Mucosa of stomach (tissue), 1 donor: ENCODE measurements around the gene FAN1.

Experiments used
- H3K27me3 ChIP-seq: one replicate; pipeline ENCODE4 v1.7.0; 2013; ENCODE audit warnings: mild to moderate bottlenecking, low read length; ENCODE audit not compliant: control insufficient read depth, insufficient read depth
- H3K36me3 ChIP-seq: one replicate; pipeline ENCODE4 v1.7.0; 2013; ENCODE audit warnings: low read length; ENCODE audit not compliant: control insufficient read depth, insufficient read depth
- H3K4me1 ChIP-seq: one replicate; pipeline ENCODE4 v1.7.0; 2013; ENCODE audit warnings: mild to moderate bottlenecking, low read length; ENCODE audit not compliant: control insufficient read depth, insufficient read depth
- H3K4me3 ChIP-seq: one replicate; pipeline ENCODE4 v1.7.0; 2013; ENCODE audit warnings: low read length
- H3K9ac ChIP-seq: one replicate; pipeline ENCODE4 v1.7.0; 2013; ENCODE audit warnings: mild to moderate bottlenecking, low read length, moderate library complexity
- H3K9me3 ChIP-seq: one replicate; pipeline ENCODE4 v1.7.0; 2013; ENCODE audit warnings: mild to moderate bottlenecking, low read length, moderate library complexity; ENCODE audit not compliant: control insufficient read depth
- donor health status: Pancreatic carcinoma.

FAN1 gene

DNA sequence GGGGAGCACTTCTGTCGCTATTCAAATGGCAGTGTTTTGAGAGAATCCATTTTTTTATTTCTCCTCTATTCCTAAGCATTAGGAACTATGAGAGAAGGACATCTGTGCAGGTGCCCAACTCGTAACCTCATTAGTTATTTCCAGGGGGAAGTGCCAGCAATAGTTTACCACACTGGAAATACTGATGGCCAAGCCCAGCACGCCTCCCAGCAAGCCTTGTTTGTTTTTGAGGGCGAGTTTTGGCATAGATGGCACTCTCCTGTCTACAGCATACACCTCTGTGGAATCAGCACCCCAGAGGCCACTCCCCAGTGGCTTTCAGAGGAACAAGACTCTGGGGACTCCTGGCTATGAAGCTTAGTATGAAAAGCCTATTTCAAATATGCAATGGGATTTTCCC lies 36.6 kb downstream of the FAN1 start:
- Histone ChIP-seq H3K36me3 (no peaks in the 10 kb centered on the region), H3K27me3 (no peaks in the 10 kb centered on the region)

DNA sequence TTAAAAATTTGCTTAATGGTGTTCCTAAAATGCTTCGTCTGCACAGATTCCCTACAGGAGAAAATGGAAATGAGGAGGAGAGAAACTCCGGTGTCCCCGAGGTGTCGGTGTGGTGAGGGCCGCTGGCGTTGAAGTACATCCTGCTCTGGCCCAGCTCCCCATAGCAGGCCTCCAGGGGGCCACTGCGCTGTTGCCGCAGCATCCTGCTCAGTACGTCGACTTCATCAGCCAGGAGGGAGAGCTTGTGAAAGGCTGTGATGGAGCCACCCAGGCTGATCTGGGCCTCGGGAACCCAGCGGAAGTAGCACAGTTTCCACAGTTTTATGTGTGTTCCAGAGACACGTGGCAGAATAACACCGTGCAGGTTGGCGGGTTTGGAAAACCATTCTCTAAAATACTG lies 37.8 kb downstream of the FAN1 start:
- peaks cover 5% of the 10 kb centered on the region for H3K4me1 ChIP-seq
- no peaks in the 10 kb centered on the region for H3K36me3 ChIP-seq
- H3K4me3 ChIP-seq: no peak overlapping the region
- H3K9me3 ChIP-seq: no peaks in the 10 kb centered on the region
- no peaks in the 10 kb centered on the region for H3K27me3 ChIP-seq
- no peak overlapping the region for H3K9ac ChIP-seq

More for the DNA sequence above, 36.6 kb downstream of the FAN1 start:
- Histone ChIP-seq H3K4me1 (peaks cover 5% of the 10 kb centered on the region), H3K9ac (no peak overlapping the region), H3K9me3 (no peaks in the 10 kb centered on the region), H3K4me3 (no peak overlapping the region)

DNA sequence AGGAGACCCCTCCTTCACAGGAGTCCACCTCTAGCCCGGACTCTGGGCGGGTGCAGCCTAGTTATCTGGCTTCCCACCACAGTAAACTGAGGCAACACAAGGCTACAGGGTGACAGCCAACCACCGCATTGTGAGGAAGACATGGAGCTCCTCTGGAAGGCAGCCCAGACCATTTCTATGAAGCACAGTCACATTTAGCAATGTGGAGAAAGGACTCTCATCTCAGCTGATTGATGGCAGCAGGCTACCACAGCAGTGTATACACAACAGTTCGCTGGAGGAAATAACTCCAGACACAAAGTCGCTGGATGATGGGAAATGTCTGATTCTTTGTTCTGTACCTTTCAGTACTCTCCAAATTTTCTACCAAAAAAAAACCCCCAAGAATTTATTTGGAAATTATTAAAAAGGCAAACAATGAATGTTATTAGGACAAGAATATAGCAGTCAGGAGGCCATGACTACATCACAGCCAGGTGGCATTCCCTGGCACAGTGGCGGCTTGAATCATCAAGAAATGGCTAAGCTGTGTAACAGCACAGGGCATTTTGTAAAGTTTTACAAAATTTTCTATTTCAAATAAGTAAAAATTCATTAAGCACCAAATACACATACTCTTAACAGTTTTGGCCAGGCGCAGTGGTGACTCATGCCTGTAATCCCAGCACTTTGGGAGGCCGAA lies 40.1 kb downstream of the FAN1 start:
- Histone ChIP-seq H3K9me3 (no peaks in the 10 kb centered on the region), H3K4me1 (peaks cover 5% of the 10 kb centered on the region), H3K36me3 (peaks cover 12% of the 10 kb centered on the region), H3K9ac (no peak overlapping the region), H3K4me3 (no peak overlapping the region), H3K27me3 (no peaks in the 10 kb centered on the region)

DNA sequence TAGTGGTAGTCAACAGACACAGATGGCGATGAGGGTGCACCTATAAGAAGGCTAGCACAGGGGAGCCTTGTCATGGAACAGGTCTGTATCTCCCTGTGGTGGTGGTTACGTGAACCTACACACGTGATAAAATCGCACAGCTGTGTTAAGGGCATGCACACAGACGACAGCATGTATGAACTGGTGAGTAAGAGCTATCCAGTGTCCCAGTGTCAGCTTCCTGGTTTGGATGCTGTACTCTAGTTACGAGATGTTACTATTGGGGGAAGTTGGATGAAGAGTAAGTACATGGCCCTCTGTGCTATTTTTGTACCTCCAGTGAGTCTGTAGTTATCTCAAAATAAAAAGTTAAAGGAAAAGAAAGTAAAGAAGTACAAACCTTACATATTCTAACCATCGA lies 49.5 kb downstream of the FAN1 start:
- no peaks in the 10 kb centered on the region for H3K27me3 ChIP-seq
- no peaks in the 10 kb centered on the region for H3K4me1 ChIP-seq
- peaks cover 36% of the 10 kb centered on the region for H3K36me3 ChIP-seq
- no peak overlapping the region for H3K4me3 ChIP-seq
- H3K9ac ChIP-seq: no peak overlapping the region
- no peaks in the 10 kb centered on the region for H3K9me3 ChIP-seq

DNA sequence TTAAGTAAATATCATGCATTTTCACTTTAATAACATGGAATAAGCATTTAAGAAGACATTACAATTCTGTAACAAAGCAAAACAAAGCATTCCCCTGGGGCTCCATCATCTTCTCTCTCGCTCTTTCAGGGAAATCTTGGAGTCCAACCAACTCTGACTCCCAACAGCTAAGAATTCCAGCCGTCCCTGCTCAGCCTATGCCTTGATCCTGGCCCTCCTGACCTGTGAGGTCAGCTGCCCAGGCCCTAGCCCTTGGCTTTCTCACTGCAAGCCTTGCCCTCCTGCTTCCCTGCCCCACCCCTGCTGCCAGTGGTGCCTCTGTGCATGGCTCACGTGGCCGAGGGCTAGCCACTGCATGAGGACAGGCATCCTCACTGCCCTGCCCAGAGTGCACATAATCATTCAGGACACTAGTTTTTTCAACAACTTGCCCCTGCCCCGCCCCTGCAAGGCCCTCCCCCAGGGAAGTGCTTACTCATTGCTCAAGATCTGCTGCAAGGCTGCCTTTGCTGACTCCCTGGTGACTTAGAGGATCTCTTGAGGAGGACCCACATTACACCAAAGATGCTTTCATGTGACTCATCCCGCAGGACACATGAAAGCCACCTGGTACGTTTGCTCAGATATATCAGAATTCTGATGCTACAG lies 50.1 kb downstream of the FAN1 start:
- Histone ChIP-seq H3K9me3 (no peaks in the 10 kb centered on the region), H3K27me3 (no peaks in the 10 kb centered on the region), H3K36me3 (peaks cover 29% of the 10 kb centered on the region), H3K4me3 (no peak overlapping the region), H3K4me1 (no peaks in the 10 kb centered on the region), H3K9ac (no peak overlapping the region)

DNA sequence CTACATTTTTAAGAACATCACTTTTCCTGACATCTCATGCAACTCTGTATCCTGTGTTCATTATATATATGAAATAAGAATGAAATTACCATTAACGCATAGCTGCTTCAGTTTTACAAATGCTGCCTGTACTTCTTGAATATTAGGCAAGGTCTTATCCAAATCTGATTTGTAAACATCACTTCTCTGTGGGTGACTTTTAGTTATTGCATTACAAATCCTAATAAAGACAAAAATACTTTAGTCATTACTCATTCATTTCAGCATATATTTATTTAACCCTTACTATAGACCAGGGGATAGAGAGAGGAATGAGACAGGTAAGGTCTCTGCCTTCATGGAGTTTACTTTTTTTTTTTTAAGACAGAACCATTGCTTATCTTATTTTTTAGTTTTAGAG lies 51.0 kb downstream of the FAN1 start:
- Histone ChIP-seq H3K4me3 (no peak overlapping the region), H3K9me3 (no peaks in the 10 kb centered on the region), H3K36me3 (peaks cover 26% of the 10 kb centered on the region), H3K9ac (no peak overlapping the region), H3K4me1 (no peaks in the 10 kb centered on the region), H3K27me3 (no peaks in the 10 kb centered on the region)

DNA sequence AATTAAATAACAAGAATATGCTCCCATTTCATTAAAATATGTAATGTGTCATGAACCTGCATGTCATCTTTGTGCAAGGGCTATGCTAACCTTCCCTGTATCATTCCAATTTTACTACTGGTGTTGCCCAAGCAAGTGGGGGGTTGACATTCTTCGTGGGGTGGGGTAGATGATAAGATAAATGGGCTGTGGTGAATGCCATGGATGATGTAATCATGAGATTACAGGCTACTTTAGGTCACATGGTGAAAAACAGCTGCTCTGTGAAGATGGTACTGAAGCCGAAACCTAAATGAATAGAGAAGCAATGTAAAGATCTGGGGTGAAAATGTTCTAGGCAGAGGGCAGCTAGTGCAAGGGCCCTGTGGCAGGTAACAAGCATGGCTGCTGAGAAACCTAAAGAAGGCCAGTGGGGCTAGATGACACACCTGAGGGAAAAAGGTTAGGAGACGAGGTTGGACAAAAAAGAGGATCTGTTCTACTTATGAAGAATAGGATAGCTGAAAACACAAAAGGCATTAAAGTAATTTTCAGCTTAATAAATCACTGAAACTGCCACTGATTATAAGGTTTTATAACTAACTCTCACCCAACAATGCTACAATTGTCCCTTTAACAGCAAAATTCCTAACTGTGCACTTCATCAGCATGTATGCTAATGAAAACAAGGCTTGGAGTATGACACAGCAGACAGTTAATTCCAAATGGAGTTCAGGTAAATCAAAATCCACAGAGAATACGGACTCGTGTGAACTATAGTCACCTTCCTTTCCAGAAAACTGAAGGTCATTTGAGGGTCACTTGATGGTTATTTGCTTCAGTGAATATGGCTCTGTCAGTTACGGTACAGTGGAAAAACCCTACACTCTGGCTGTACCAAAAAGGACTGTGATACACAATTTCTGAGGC lies 52.8 kb downstream of the FAN1 start:
- Histone ChIP-seq H3K36me3 (peaks cover 23% of the 10 kb centered on the region), H3K9me3 (no peaks in the 10 kb centered on the region), H3K9ac (no peak overlapping the region), H3K4me1 (no peaks in the 10 kb centered on the region), H3K4me3 (no peak overlapping the region), H3K27me3 (no peaks in the 10 kb centered on the region)

DNA sequence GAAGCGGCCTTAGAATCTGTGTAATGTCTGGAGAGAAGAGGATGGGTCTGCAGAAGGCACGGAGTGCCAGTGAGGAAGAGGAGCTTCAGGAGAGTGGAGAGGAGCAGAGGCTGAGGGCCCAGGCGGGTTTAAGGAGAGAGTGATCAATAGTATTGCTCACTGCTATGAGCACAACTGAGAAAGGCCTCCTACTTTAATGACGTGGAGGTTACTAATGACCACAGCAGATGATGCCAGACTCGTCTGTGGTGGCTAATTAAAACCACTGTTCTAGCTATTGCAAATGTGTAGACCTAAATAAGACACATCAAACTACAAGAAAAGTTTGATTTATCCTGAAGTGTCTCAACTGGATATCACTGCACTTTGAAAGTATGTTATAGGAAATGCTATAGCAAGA lies 54.5 kb downstream of the FAN1 start:
- H3K36me3 ChIP-seq: peaks cover 9% of the 10 kb centered on the region
- no peaks in the 10 kb centered on the region for H3K4me1 ChIP-seq
- no peak overlapping the region for H3K9ac ChIP-seq

DNA sequence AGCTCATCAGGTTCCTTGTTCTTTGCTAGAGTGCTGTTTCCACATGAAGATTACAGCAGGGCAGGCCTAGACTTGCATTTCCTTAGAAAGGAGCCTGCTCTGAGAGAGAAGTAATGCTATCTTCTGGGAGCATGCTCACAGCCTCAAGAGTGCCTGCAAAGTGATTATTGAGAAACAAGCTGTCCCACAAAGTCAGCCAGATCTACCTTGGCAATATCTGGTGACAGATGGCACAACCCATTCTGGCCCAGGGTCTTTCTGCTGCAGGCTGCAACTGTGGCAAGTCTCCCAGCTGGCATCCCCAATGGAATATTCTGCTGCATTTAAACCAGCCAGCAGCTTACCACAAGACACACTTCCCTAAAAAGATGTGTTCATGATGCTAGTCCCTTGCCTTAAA lies 58.4 kb downstream of the FAN1 start:
- H3K4me3 ChIP-seq: no peak overlapping the region
- no peak overlapping the region for H3K9ac ChIP-seq
- H3K36me3 ChIP-seq: peaks cover 4% of the 10 kb centered on the region
- H3K9me3 ChIP-seq: no peaks in the 10 kb centered on the region
- no peaks in the 10 kb centered on the region for H3K27me3 ChIP-seq
- no peaks in the 10 kb centered on the region for H3K4me1 ChIP-seq

More for the DNA sequence above, 54.5 kb downstream of the FAN1 start:
- Histone ChIP-seq H3K27me3 (no peaks in the 10 kb centered on the region), H3K4me3 (no peak overlapping the region), H3K9me3 (no peaks in the 10 kb centered on the region)

DNA sequence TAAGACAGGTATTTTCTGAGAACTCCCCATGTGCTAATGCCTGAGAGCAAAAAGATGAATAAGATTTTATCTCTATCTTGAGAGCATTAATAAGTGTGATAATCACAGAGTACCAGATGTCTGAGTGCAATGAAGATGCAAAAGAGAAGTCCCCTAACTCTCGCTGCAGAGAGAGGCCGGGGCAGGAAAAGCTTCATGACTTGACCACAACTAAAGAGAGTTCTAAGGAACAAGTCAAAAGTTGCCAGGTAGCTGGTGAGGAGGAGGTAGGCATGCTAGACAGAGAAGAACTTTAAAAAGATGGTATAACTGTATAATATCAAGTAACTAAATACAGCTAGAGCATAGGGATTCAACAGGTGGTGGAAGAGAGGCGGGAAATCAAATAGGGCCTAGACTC lies 58.9 kb downstream of the FAN1 start:
- peaks cover 4% of the 10 kb centered on the region for H3K36me3 ChIP-seq
- H3K27me3 ChIP-seq: no peaks in the 10 kb centered on the region
- H3K9me3 ChIP-seq: no peaks in the 10 kb centered on the region
- no peak overlapping the region for H3K9ac ChIP-seq
- no peak overlapping the region for H3K4me3 ChIP-seq
- no peaks in the 10 kb centered on the region for H3K4me1 ChIP-seq

DNA sequence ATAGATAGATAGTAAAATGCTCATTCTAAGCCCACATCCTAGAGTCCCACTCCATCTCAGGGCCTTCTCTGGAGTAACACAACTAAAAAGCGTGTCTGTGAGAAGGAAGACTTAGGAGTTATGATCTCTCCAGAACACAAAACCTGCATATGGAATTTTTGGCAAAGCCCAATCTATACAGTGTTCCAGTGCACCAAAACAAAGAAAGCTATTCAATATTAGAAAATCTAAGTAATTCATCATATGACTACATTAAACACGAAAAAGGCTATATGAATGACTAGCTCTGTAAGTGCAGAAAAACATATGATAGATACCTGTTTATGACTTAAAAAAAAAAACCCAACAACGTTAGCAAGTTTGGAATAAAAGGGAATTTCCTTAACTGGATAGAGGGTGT lies 60.0 kb downstream of the FAN1 start:
- Histone ChIP-seq H3K4me3 (no peak overlapping the region), H3K9ac (no peak overlapping the region), H3K36me3 (peaks cover 4% of the 10 kb centered on the region), H3K4me1 (peaks cover 4% of the 10 kb centered on the region), H3K9me3 (no peaks in the 10 kb centered on the region), H3K27me3 (no peaks in the 10 kb centered on the region)

DNA sequence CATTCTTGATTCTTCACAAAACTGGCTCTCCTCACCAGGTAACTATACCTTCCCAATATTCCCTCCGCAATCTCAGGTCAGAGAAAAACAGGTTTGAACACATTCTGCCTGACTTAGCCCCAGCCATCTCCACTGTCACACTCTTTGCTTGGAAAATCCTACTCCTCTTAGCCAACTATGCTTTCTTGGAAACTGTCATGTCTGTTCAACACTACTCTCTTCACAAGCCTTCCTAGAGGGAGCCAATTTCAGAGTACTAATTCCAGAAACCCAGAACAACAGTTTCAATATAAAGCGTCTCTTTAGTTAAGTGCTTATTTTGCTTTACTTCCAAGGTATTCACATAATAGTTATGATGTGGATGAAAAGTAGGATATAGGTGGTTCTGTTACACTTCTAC lies 66.0 kb downstream of the FAN1 start:
- Histone ChIP-seq H3K9me3 (no peaks in the 10 kb centered on the region), H3K27me3 (no peaks in the 10 kb centered on the region), H3K36me3 (no peaks in the 10 kb centered on the region), H3K4me1 (peaks cover 4% of the 10 kb centered on the region), H3K4me3 (no peak overlapping the region), H3K9ac (no peak overlapping the region)
